Vagina (tissue), 2 donors: ENCODE results near the gene CYB561A3.

Experiments used
- POLR2A ChIP-seq, 2 donors: fragments of 450-650 bp; IDR thresholded peaks; one replicate each; pipeline ENCODE4 v1.6.1; 2017; ENCODE audit warnings: antibody characterized with exemption in 2 of 2, mild to moderate bottlenecking in 2 of 2, moderate library complexity in 2 of 2
- POLR2AphosphoS5 ChIP-seq, 2 donors: sonication (generic); formaldehyde crosslinking; IDR thresholded peaks; one replicate each; pipeline ENCODE4 v1.9.0; 2017; ENCODE audit warnings: antibody characterized with exemption in 2 of 2, mild to moderate bottlenecking in 2 of 2, low read depth in 1 of 2; ENCODE audit not compliant: insufficient read depth in 1 of 2
- TF ChIP-seq, protein P1 (sequence below), 3 experiments: fragments of 450-650 bp in 2 of 3; fragments of 200-600 bp in 1 of 3; sonication (generic) in 1 of 3; IDR thresholded peaks; one replicate each; pipeline ENCODE4 v1.5.1; 2017 to 2019; ENCODE audit warnings: antibody characterized with exemption in 3 of 3, mild to moderate bottlenecking in 2 of 3, moderate library complexity in 2 of 3

DNA sequence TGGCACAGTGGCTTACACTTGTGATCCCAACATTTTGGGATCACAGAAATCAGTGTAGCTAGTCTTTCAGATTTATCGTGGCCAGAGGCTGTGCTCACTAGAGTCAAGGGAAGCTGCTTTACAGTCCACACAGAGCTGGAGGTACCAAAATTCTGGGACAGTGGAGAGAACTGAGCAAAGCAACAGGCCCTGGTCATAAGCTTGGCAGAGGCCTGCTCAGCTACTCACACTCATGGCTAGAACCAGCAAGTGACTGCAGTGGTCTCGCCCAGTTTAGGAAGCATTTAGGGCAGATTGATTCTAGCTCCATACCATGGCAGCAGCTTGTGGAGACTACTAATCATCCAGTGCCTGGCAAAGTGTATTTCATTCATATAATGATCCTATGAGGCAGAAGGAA, 39.5 kb upstream of the CYB561A3 start:
- TF ChIP-seq POLR2AphosphoS5 (IDR thresholded peaks at IDR 0.05; ENCODE audit: insufficient read depth in 1 of 2, low read depth in 1 of 2) (no peak), POLR2A (IDR thresholded peaks at IDR 0.05) (no peak)
- TF ChIP-seq, protein P1, sequence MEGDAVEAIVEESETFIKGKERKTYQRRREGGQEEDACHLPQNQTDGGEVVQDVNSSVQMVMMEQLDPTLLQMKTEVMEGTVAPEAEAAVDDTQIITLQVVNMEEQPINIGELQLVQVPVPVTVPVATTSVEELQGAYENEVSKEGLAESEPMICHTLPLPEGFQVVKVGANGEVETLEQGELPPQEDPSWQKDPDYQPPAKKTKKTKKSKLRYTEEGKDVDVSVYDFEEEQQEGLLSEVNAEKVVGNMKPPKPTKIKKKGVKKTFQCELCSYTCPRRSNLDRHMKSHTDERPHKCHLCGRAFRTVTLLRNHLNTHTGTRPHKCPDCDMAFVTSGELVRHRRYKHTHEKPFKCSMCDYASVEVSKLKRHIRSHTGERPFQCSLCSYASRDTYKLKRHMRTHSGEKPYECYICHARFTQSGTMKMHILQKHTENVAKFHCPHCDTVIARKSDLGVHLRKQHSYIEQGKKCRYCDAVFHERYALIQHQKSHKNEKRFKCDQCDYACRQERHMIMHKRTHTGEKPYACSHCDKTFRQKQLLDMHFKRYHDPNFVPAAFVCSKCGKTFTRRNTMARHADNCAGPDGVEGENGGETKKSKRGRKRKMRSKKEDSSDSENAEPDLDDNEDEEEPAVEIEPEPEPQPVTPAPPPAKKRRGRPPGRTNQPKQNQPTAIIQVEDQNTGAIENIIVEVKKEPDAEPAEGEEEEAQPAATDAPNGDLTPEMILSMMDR (IDR thresholded peaks at IDR 0.05) = no peak
